NCI-H524 treated with DMSO at 0.1 percent for 48 hours (cell line): ENCODE measurements around the gene NFE2.
"Not testable (repeated sequence)": the region's sequence is repeated elsewhere in the genome, so short reads cannot be mapped to it uniquely, and the experiment has no call there.

Experiments
- DNase-seq: peaks from one replicate; lab custom pipeline; 2025; lab: John Stamatoyannopoulos, UW

Gene NFE2

GRCh38 chr12:54300732-54301427 lies at the start of gene NFE2:
NFE2 (minus strand) TSS chr12:54301015; CDS start chr12:54295248, 5,767 bp downstream.
- no peak for DNase-seq

DNA sequence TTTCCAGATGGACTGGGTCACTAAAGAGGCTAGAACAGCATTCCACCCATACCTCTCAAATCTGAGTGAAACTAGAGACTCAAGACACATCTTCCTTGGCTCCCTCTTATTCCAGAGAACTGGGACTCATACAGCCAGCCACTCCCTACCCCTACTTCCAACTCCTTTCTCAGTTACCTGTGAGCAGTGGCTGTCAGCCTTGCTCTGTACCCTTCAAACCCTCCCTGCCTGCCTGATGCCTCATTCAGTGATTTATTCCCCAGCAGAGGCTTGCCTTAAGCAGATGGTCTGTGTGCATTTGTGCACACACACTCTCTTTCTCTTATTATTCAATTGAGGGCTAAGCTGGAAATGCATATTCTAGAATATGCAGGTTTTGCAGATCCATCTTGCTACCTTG lies 48.9 kb upstream of the NFE2 start:
- no peak for DNase-seq

- no peak for DNase-seq
These were observed 48.2 kb upstream of the NFE2 start for GRCh38 chr12:54349036-54349435.

DNA sequence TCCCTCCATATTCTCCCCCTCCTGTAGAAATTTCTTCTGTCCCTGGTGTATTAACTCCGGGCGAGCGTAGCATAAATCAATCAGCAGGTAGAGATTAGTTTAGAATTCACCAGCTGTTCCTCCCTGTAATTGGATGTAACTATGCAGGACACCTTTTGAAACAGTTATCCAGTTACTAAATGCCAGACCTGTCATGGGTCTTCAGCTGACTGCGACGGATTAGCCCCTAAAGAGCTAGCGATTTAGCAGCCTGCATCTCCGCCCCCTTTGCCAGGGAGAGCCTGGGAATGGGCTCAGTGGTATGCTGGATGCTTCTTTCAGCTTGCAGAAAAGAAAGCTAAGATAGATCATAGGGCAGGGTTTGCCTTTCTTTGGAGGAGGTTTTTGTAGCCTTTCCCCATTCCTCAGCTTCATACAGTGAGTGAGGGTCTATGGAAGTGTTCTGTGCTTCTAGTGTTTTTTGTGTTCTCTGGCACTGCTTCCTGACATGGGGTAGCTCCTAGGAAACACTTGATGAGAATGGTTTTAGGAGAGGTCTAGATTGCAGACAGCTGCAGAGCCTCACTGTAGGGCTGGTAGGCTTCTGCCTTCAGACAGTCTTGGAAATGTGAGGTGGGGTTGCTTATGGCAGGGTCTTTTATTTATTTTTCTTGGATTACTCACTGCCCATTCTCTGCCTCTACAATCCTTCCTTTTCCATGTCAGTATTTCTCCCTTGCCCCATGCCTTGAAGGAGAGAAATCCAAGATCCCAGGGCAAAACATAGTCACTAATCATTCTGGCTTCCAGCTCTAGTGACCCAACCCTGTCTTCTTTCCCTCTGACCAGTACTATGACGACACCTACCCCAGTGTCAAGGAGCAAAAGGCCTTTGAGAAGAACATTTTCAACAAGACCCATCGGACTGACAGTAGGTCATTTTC lies 40.8 kb upstream of the NFE2 start:
- DNase-seq = peak; percentile 82

GRCh38 chr12:54340846-54341245 lies 40.0 kb upstream of the NFE2 start:
- no peak for DNase-seq

DNA sequence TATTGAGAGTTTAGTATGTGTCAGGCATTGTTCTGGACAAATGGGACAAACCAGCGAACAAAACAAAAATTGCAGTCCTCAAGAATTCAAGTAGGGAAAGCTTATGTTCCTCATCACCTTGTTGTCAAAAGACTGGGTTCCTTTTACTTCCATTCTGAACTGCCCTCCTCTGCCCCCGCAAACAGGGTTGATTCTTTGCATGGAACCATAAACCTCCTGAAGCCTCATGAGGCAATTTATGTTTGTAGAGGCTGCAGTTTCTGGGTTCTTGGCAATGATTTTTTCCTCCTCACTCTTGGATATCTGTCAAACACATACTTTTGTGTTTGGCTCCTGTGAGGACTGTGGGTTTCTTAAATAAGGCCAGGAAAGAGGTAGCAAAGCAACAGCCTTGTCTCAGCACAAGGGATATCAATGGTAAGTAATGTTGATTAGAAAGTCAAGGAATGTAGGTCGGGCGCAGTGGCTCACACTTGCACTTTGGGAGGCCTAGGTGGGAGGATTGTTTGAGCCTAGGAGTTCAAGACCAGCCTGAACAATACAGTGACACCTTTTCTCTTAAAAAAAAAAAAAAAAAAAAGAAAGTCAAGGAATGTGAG lies 38.0 kb upstream of the NFE2 start:
- DNase-seq = no peak

- no peak for DNase-seq
These were observed 37.2 kb upstream of the NFE2 start for GRCh38 chr12:54337854-54338650.

DNA sequence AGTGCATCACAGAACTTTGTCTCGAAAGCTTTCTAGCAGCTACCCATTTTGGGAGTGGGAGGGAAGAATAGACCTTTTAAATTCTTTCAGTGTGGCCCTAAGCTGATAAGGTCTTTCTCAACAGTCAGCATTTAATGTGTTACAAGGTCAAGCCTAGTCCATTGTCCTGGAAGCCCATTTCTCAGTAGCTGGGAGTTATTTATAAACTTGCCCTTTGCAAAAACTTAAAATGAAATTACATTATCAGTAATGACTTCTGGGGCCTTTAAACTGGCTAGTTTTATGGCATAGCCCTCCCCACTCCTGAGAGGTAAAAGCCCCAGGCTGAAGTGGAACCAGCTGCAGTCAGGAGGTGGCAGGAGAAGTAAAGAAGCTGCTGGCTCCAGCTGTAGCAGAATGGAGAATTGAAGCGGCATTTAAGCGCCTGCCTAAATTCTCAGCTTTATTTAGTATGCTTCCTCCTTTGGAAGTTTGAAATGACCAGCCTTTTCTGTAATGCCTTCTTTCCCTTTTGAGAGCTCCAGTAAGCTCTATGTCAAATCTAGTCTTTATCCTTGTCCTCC lies 36.5 kb upstream of the NFE2 start:
- no peak for DNase-seq

GRCh38 chr12:54333420-54334034 lies 32.7 kb upstream of the NFE2 start:
- DNase-seq = no peak

- no peak for DNase-seq
These were observed 30.6 kb upstream of the NFE2 start for GRCh38 chr12:54331461-54331860.

DNA sequence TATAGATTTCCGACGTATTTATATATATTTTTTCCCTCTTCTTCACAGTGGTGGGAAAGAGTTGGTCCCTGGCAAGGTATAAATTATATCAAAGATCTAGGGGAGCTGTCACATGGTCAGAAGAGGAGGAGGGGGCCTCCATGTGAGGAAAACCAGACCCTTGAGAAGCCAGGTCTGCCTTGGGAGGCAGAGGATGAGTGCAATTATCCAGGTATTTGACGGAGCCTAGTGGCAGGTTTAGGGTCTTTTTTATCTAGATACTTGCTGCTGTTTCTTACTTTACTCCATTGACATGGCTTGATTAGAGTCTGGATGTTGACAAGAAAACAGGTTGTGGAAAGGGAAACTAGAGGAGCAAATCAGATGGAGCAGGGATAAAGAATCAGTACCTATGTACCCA lies 29.6 kb upstream of the NFE2 start:
- DNase-seq = no peak

DNA sequence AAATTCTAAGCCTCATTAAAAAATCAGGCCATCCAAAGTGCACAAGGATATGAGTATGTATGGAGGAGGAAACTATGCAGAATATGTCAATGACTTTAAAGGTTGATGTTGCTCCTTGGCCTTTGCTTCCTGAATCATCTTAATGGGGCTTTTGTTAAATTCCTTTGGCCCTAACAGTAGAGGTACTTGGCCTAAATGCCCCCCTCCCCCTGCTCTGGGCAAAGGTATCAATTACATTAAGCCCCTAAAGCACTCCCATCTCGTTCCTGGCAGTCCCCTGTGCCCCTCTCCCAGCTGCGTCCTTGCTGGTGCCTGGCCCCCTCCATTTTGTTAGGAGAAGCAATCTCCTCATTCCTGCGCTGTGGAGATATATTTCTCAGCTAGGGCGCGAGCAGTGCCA lies 28.9 kb upstream of the NFE2 start:
- no peak for DNase-seq

- DNase-seq = no peak
These were observed 28.0 kb upstream of the NFE2 start for GRCh38 chr12:54328595-54329337.

GRCh38 chr12:54325442-54326109 lies 24.8 kb upstream of the NFE2 start:
- not testable (repeated sequence) for DNase-seq

DNA sequence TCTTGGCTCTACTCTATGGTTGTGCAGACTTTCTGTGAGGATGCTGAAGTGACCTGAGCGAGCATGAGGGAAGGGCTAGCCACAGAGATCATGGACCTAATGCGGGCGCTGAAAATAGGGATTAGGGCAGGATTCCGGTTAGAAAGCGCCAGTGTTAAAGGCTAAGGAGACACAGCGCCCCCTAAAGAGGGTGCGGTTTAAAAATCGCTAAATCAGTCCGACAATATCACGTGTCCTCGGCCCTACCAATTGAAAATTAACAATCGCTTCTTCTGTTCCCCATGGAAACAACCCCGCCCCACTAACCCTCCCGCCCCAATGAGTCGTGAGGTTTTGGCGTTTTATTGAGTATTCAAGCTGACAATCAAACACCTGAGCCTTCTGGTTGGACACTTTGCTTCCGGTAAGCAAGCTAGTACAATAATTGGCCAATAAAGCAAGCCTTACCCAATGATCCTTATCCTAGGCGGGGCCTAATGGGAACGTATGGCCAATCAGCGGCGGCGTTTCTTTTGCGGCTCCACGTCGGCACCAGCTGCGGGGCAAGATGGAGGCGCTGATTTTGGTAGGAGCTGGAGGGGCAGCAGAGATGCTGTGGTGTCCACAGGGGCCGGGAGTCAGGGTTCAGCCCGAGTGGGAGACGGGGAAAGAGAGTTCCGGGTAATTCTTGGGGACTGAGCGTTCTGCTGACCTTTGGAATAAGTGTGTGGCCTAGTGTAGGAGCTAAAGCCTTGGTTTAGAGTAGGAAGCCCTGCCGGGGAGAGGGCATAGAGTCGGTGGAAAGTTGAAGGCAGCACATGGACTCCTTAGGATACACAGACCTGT lies 24.0 kb upstream of the NFE2 start, which contains the start of gene COPZ1:
Gene COPZ1 (plus strand): TSS at position 515 of the 825 bp plus-strand sequence. CDS start 33 bp downstream, at position 548.
- peak; percentile 99 for DNase-seq

GRCh38 chr12:54321363-54321762 lies 20.5 kb upstream of the NFE2 start:
- DNase-seq = no peak

DNA sequence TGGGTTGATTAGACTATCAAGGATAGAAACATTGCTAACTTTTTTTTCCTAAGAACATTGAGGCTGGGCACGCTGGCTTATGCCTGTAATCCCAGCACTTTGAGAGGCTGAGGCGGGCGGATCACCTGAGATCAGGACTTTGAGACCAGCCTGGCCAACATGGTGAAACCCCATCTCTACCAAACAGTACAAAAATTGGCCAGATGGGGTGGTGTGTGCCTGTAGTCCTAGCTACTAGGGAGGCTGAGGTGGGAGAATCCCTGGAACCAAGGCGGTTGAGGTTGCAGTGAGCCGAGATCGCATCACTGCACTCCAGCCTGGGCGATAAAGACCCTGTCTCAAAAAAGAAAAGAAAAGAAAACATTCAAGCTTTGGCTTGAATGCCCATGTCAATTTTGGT lies 11.5 kb upstream of the NFE2 start:
- not testable (repeated sequence) for DNase-seq

- no peak for DNase-seq
These were observed 10.2 kb upstream of the NFE2 start for GRCh38 chr12:54311051-54311450.
